T47D (cell line): Measurements from ENCODE around the gene PCED1B.

Source experiments
- DNase-seq, 2 experiments: peaks; one replicate each; pipeline versions ENCODE4 v3.0.0 to v3.0.0-alpha.2; 2011 to 2012; ENCODE audit warnings: low read depth in 1 of 2, low spot score in 1 of 2
- JUND ChIP-seq: IDR thresholded peaks from 2 replicates; pipeline ENCODE4 v1.6.1; 2012; ENCODE audit warnings: low read depth
- in situ Hi-C: cut with HindIII; loops from 2 replicates; pipeline ENCODE4 v1.10.0; 2016; ENCODE audit warnings: low sequenced_read_pairs, low pct_unique_long_range_greater_than_20kb

PCED1B gene

GRCh38 chr12:47073951-47074350 is 5.5 kb upstream of the PCED1B start:
- no peak for DNase-seq
- TF ChIP-seq JUND, result no peak
- in situ Hi-C loops, result no loop called here

DNA sequence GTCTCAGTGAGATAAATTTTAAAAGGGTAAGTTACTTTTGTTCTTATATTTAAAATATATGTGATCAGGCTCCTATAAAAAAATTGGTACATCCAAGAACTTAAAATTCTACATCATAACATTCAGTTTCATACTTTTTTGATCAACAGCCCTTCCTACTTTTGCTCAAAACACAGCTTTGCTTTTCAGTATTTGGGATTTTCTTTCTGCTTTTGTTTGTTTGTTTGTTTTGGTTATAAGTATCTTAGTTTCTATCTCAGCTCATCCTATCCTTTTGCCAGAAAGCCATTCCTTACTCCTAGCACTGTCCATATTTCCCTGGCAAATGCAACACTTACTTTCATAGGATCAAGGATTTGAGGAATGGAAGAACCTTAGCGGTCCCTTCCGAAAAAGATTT is 4.7 kb upstream of the PCED1B start:
- in situ Hi-C loops, result no loop called here
- no peak for TF ChIP-seq JUND
- no peak for DNase-seq

DNA sequence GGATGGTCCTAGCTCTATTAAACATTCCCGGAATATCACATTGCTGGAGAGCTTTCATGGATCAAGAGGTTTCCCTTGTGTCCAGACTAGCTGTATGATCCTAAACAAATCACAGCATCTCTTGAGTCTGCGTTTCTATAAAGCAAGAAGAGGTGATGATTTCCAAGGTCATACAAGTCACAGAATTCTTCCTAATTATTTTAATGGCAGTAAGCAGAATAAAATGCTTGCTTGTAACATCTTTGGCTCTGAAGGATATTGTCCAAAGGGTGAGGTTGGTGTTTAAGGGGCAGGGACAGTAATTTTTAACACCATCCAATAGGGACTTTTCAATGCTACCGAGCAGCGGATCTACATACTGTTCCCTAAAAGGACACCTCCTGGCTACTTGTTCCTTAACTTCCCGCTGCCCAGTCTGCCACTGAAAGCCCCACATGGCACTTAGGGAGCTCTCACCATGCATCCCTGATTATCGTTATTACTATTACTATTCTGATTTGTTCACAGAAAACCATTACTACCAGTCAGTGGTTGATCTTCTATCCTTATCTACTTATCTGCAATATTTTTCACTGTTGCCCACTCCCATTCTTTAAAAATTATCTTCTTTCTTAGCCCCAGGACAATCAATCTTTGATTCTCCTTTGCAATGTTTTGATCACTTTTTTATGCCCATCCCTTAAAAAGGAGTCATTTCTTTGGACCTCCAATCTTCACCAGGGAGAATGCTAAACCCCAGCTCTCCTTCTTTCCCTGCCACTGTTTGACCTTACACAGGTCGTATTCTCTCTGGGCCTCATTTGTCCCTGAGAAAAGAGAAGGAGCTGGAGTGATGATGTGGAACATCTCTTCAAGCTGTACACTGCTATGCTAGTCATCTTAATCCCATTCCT is 4.0 kb upstream of the PCED1B start:
- no peak for TF ChIP-seq JUND
- in situ Hi-C loops, result no loop called here
- DNase-seq, result no peak

DNA sequence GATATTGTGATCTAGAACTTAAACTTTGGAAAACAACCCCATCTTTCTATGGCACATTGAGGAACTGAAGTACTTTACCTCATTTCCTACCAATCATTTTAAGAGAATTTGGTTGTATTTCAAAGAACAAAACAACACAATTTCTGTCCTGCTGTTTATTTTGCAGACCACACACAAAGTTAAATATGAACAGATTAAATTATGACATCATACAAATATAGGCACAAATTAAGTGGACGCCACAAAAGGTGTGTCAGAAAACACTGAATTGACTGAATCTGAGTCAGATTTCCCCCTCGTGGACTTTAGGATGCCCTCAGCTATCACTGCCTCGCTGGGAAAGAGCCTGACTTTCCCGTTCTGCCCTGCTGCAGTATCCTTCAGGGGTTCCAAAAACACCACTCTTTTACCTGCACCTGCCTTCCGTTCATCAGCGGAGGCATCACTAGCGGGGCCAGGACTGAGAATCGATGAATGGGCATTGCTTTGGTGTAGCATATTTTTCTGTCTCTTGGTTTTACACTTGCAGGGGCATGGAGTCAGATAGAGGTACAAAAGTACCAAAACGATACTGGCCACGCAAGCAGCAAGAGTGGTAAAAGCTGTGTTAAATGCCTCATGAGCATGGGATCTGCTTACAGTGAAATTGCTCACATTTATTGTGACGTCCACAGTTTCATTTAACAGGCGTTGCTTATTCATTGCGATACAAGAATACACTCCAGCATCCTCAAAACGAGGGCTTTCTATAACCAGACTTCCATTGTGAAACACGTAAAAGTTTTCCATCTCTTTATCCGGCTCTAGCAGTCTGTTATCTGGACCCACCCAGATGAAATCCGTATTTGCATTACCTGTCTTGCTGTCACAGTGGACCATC is 2.0 kb upstream of the PCED1B start:
- in situ Hi-C loops, result no loop called here
- no peak for TF ChIP-seq JUND
- no peak for DNase-seq

- no peak for TF ChIP-seq JUND
- no peak for DNase-seq
- in situ Hi-C loops, result no loop called here
Observed at GRCh38 chr12:47078086-47078395, 1.4 kb upstream of the PCED1B start.

DNA sequence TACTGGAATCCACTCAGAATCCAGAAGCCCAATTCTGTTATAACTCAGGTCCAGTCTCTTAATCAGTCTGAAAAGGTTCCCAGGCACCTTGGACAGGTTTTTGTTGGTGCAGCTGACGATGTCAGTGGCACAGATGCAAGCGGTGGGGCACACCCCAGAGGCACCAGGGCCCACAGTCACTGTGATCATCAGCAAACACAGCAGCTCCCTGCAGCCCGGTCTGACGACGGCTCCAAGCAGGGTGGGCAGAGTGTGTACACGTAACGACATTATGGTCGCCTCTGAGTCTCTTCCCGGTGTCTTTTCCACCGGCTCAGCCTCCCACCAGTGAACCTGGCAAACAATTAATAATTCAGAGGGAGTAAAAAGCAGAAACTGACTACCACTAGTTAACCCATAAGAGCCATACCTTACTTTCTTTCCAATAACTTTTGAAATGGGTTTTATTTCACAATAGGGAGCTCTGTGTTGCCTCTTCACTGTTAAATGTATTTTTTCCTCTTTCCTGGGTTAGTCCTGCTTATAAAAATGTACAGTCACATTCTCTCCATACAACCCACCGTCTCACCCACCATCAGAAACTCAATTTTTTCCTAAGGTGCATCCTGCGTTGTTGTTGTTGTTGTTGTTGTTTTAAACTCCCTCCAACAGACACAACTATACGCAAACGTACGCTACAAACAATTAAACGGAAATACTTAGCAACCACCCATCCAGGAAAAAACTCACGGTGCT is 521 bp upstream of the PCED1B start:
- no peak for TF ChIP-seq JUND
- in situ Hi-C loops, result no loop called here
- peak in 1 of 2 experiments; percentile 53 for DNase-seq

DNA sequence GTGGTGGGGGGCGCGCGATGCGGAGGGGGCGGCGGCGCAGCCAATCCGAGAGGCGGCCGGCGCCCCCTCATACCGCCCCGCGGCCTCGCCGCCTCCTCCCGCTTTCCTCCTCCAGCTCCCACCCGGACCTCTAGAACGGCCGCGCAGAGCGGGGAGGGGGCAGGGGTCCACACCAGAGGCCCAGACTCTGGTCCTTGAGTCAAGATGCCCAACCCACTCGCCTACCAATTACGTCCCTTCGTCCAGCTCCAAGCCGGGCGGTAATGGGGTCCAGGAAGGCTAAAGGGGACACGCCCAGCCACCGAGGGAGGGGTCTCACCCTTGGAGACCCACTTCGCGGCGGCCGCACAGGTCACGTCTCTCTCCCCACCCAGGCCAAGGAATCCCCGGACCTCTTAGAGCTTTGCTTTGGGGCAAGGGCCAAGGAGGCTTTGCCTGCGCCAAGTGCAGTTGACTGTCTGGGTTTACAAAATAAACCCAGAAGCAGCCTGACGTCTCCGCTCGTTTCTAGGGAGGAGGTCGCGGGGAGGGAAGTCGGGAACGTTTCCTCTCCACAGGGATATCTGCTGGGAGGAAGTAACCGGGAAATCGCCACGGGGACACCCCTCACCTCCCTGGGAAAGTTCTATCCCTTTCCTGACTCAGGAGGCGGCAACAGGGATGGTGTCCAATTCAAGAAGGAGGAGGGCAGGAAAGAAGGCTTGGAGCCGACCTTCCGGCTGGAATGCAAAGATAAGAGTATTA is 732 bp downstream of the PCED1B start:
- no peak for TF ChIP-seq JUND
- DNase-seq, result peak; percentile 60 to 71
- in situ Hi-C loops, result no loop called here

GRCh38 chr12:47080725-47081502 is 1.5 kb downstream of the PCED1B start:
- DNase-seq, result peak; percentile 35 to 64
- in situ Hi-C loops, result no loop called here
- TF ChIP-seq JUND, result no peak

DNA sequence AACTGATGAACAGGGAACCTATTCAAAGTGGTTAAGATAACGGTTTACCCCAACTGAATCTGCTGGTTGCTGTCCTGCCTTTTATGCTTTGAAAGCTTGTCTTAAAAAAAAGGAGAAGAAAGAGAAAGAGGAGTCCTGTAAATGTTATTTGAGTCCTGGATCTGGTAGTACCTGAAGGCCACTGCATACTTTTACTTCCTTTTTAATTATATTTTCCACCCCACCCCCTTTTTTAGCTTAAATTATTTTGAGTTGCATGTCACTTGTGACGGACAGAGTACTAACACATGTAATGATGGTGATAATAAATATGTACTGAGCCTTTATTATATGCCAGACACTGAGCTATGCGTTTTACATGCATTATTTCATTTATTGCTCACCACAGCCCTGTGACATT is 2.9 kb downstream of the PCED1B start:
- in situ Hi-C loops, result no loop called here
- no peak for TF ChIP-seq JUND
- no peak for DNase-seq

DNA sequence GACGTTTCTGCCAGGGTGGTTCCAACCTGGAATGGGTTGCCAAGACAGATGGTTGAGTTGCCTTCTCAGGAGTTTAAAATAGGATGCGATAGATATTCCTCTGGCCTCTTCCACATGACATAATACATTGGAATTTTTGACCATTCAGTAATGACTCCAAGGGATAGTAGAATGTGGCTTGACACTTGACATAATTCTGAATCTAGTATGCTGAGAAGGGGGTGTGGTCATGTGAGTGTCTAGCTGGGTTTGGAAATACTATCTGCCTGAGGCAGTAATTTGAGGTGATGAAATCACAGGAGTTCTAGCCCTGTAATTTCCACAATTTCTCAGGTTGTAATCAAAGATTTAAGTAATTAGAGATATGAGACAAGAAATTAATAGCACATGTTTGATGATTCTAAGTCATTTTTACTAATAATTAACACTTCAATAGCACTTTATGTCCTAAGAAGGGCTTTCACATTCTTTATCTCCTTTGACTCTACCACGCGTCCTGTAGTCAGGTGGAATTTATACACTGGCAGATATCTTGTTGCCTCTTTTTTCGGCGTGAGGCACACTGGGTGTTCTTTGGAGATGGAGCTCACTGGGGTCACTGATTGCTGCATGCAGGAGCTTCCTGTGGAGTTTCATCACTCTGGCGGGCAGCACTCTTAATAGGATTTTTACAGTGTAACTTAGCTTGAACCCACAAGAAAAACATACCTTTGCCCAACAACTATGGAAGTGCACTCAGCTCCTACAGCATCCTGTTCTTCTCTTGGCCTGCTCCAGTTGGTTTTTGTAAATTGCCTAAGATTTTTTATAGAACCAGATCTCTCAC is 3.6 kb downstream of the PCED1B start:
- in situ Hi-C loops, result no loop called here
- DNase-seq, result peak in 1 of 2 experiments; percentile 55
- no peak for TF ChIP-seq JUND

GRCh38 chr12:47084172-47084571 is 4.8 kb downstream of the PCED1B start:
- DNase-seq, result no peak
- in situ Hi-C loops, result no loop called here

More at GRCh38 chr12:47084172-47084571, 4.8 kb downstream of the PCED1B start:
- TF ChIP-seq JUND, result no peak
